ENCODE results near the gene FAM161A.

GRCh38 chr2:61787941-61788563 is 65.8 kb downstream of the FAM161A start:
- no peak for TF ChIP-seq CTCF (conservative IDR thresholded peaks at IDR 0.05)
- no peak for TF ChIP-seq ZFX (IDR thresholded peaks at IDR 0.05)

All from C4-2B (cell line).